Parathyroid adenoma (tissue), 2 donors: Measurements from ENCODE around the gene HUNK.
"Not testable (repeated sequence)": the region's sequence is repeated elsewhere in the genome, so short reads cannot be mapped to it uniquely, and the experiment has no call there.

ENCODE experiments used
- H2AFZ ChIP-seq: fragments of 300-600 bp; sonication (generic); one replicate; pipeline ENCODE4 v1.7.0; 2017; ENCODE audit warnings: antibody characterized with exemption, mild to moderate bottlenecking
- H3K27ac ChIP-seq: fragments of 300-600 bp; sonication (generic); one replicate; pipeline ENCODE4 v1.7.0; 2017
- H3K27me3 ChIP-seq: fragments of 300-600 bp; sonication (generic); one replicate; pipeline ENCODE4 v1.7.0; 2017; ENCODE audit warnings: low read length; ENCODE audit not compliant: control insufficient read depth, insufficient read depth
- H3K36me3 ChIP-seq: fragments of 300-600 bp; sonication (generic); one replicate; pipeline ENCODE4 v1.7.0; 2017; ENCODE audit warnings: low read length; ENCODE audit not compliant: control insufficient read depth, insufficient read depth
- H3K4me1 ChIP-seq: fragments of 300-600 bp; sonication (generic); one replicate; pipeline ENCODE4 v1.7.0; 2017; ENCODE audit warnings: control low read depth
- H3K4me2 ChIP-seq: fragments of 300-600 bp; sonication (generic); one replicate; pipeline ENCODE4 v1.7.0; 2017; ENCODE audit warnings: low read length
- H3K4me3 ChIP-seq: fragments of 300-600 bp; sonication (generic); one replicate; pipeline ENCODE4 v1.7.0; 2017; ENCODE audit warnings: low read depth, low read length
- H3K79me2 ChIP-seq: fragments of 300-600 bp; sonication (generic); one replicate; pipeline ENCODE4 v1.7.0; 2017; ENCODE audit warnings: control low read depth
- H3K9ac ChIP-seq: fragments of 300-600 bp; sonication (generic); one replicate; pipeline ENCODE4 v1.7.0; 2017; ENCODE audit warnings: mild to moderate bottlenecking
- H3K9me3 ChIP-seq: fragments of 300-600 bp; sonication (generic); one replicate; pipeline ENCODE4 v1.7.0; 2017; ENCODE audit warnings: low read length; ENCODE audit not compliant: control insufficient read depth
- TF ChIP-seq, protein P1 (sequence below): fragments of 300-600 bp; sonication (generic); IDR thresholded peaks from one replicate; pipeline ENCODE4 v1.7.0; 2017; ENCODE audit warnings: antibody characterized with exemption, mild to moderate bottlenecking
- donor health status: primary hyperparathyroidism.

The HUNK gene

GRCh38 chr21:32035617-32036016 is 162.8 kb downstream of the HUNK start:
- H3K4me2 ChIP-seq: no peak overlapping the region
- H2AFZ ChIP-seq: no peak overlapping the region
- H3K27me3 ChIP-seq: no peaks in the 10 kb centered on the region
- no peak overlapping the region for H3K27ac ChIP-seq
- TF ChIP-seq, protein P1, sequence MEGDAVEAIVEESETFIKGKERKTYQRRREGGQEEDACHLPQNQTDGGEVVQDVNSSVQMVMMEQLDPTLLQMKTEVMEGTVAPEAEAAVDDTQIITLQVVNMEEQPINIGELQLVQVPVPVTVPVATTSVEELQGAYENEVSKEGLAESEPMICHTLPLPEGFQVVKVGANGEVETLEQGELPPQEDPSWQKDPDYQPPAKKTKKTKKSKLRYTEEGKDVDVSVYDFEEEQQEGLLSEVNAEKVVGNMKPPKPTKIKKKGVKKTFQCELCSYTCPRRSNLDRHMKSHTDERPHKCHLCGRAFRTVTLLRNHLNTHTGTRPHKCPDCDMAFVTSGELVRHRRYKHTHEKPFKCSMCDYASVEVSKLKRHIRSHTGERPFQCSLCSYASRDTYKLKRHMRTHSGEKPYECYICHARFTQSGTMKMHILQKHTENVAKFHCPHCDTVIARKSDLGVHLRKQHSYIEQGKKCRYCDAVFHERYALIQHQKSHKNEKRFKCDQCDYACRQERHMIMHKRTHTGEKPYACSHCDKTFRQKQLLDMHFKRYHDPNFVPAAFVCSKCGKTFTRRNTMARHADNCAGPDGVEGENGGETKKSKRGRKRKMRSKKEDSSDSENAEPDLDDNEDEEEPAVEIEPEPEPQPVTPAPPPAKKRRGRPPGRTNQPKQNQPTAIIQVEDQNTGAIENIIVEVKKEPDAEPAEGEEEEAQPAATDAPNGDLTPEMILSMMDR: no peak
- H3K9me3 ChIP-seq: no peaks in the 10 kb centered on the region
- H3K79me2 ChIP-seq: no peaks in the 10 kb centered on the region
- no peak overlapping the region for H3K4me3 ChIP-seq
- no peaks in the 10 kb centered on the region for H3K36me3 ChIP-seq
- no peak overlapping the region for H3K9ac ChIP-seq
- no peaks in the 10 kb centered on the region for H3K4me1 ChIP-seq

GRCh38 chr21:32036756-32037155 is 163.9 kb downstream of the HUNK start:
- Histone ChIP-seq H3K4me3 (no peak overlapping the region), H3K27me3 (no peaks in the 10 kb centered on the region), H3K36me3 (no peaks in the 10 kb centered on the region), H3K27ac (no peak overlapping the region), H3K9me3 (no peaks in the 10 kb centered on the region), H3K9ac (no peak overlapping the region), H3K4me2 (no peak overlapping the region), H2AFZ (no peak overlapping the region), H3K4me1 (no peaks in the 10 kb centered on the region), H3K79me2 (no peaks in the 10 kb centered on the region)
- TF ChIP-seq, protein P1: no peak

GRCh38 chr21:32038751-32039150 is 165.9 kb downstream of the HUNK start:
- H3K9me3 ChIP-seq, H3K27ac ChIP-seq, H3K9ac ChIP-seq, H3K36me3 ChIP-seq, H3K27me3 ChIP-seq, H3K4me2 ChIP-seq, H2AFZ ChIP-seq, H3K79me2 ChIP-seq, H3K4me1 ChIP-seq, H3K4me3 ChIP-seq: not testable (repeated sequence)

DNA sequence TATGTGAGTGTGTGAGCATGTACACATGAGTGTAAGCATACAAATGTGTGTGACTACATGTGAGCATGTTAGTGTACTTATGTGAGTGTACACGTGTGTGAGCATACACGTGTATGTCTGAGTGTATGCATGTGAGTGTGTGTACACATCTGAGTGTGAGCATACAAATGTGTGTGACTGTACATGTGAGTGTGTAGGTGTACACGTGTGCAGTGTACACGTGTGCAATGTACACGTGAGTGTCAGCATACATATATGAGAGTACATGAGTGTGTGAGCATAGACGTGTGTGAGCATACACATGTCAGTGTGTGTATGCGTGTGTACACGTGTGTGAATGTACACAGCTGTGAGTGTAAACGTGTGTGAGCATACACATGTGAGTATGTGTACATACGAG is 170.6 kb downstream of the HUNK start:
- H3K4me1 ChIP-seq: no peaks in the 10 kb centered on the region
- H3K36me3 ChIP-seq: no peaks in the 10 kb centered on the region

GRCh38 chr21:32044205-32045180 is 171.7 kb downstream of the HUNK start:
- Histone ChIP-seq H3K27ac (no peak overlapping the region), H3K27me3 (no peaks in the 10 kb centered on the region), H3K79me2 (no peaks in the 10 kb centered on the region), H3K36me3 (no peaks in the 10 kb centered on the region), H3K4me3 (no peak overlapping the region), H2AFZ (no peak overlapping the region), H3K9ac (no peak overlapping the region), H3K9me3 (no peaks in the 10 kb centered on the region), H3K4me2 (no peak overlapping the region), H3K4me1 (no peaks in the 10 kb centered on the region)
- TF ChIP-seq, protein P1: no peak

More for the DNA sequence above, 170.6 kb downstream of the HUNK start:
- Histone ChIP-seq H3K4me2 (no peak overlapping the region), H3K27ac (no peak overlapping the region), H3K9me3 (no peaks in the 10 kb centered on the region), H3K4me3 (no peak overlapping the region), H3K79me2 (no peaks in the 10 kb centered on the region), H3K27me3 (no peaks in the 10 kb centered on the region), H3K9ac (no peak overlapping the region), H2AFZ (no peak overlapping the region)
- TF ChIP-seq, protein P1: no peak
